Neural crest cell (in vitro differentiated cells): ENCODE data around the gene FBXL17. TPM values are rescaled to one million over a fixed set of nuclear protein-coding genes. Genes with fewer than 3 reads are reported as not detected.

Experiments
- DNase-seq: peaks from one replicate; pipeline ENCODE4 v3.0.0; 2021; ENCODE audit warnings: low read depth, mixed read lengths, low spot score
- H3K27ac Mint-ChIP-seq: one replicate; pipeline ENCODE4 v1.8.0; 2021; ENCODE audit warnings: mild to moderate bottlenecking, mixed read lengths; ENCODE audit not compliant: unreplicated experiment
- H3K27me3 Mint-ChIP-seq: 2 replicates; pipeline ENCODE4 v1.8.0; 2021; ENCODE audit warnings: low read depth, mild to moderate bottlenecking, mixed read lengths
- H3K36me3 Mint-ChIP-seq: 2 replicates; pipeline ENCODE4 v1.8.0; 2021; ENCODE audit warnings: low read depth, mild to moderate bottlenecking, mixed read lengths
- H3K4me1 Mint-ChIP-seq: 2 replicates; pipeline ENCODE4 v1.8.0; 2021; ENCODE audit warnings: mixed read lengths
- H3K4me3 Mint-ChIP-seq: one replicate; pipeline ENCODE4 v1.8.0; 2021; ENCODE audit warnings: mild to moderate bottlenecking, mixed read lengths
- H3K9me3 Mint-ChIP-seq: 2 replicates; pipeline ENCODE4 v1.8.0; 2021; ENCODE audit warnings: mixed read lengths
- CTCF ChIP-seq: fragments of 200-600 bp; sonication (generic); conservative IDR thresholded peaks from 2 replicates; pipeline ENCODE4 v1.5.0; 2021; ENCODE audit warnings: antibody characterized with exemption, mild to moderate bottlenecking
- total RNA-seq: library from RNA; stranded (reverse); gene quantifications from 2 replicates; pipeline ENCODE4 v1.2.1, GENCODE V29; 2021

The FBXL17 gene
- total RNA-seq, 1 donor from 2014 or later: 17.8 TPM

- Mint-ChIP-seq H3K27me3 (no peaks in the 10 kb centered on the region), H3K4me1 (peaks cover 24% of the 10 kb centered on the region), H3K4me3 (no peak overlapping the region), H3K27ac (no peak overlapping the region), H3K36me3 (no peaks in the 10 kb centered on the region), H3K9me3 (no peaks in the 10 kb centered on the region)
- peak; percentile 97 for TF ChIP-seq CTCF
- DNase-seq: peak; percentile 69
Measured at GRCh38 chr5:108260117-108260857, 121.6 kb downstream of the FBXL17 start.

- H3K4me1 Mint-ChIP-seq: peaks cover 24% of the 10 kb centered on the region
- no peak for TF ChIP-seq CTCF
- no peak for DNase-seq
- no peaks in the 10 kb centered on the region for H3K9me3 Mint-ChIP-seq
- H3K27ac Mint-ChIP-seq: no peak overlapping the region
- no peaks in the 10 kb centered on the region for H3K27me3 Mint-ChIP-seq
- no peaks in the 10 kb centered on the region for H3K36me3 Mint-ChIP-seq
- no peak overlapping the region for H3K4me3 Mint-ChIP-seq
Measured at GRCh38 chr5:108259306-108259705, 122.6 kb downstream of the FBXL17 start.

GRCh38 chr5:108257996-108258395, 123.9 kb downstream of the FBXL17 start:
- Mint-ChIP-seq H3K4me3 (no peak overlapping the region), H3K36me3 (no peaks in the 10 kb centered on the region), H3K27me3 (no peaks in the 10 kb centered on the region), H3K9me3 (no peaks in the 10 kb centered on the region), H3K4me1 (peaks cover 28% of the 10 kb centered on the region), H3K27ac (no peak overlapping the region)
- TF ChIP-seq CTCF: no peak
- no peak for DNase-seq

- no peak overlapping the region for H3K4me3 Mint-ChIP-seq
- no peaks in the 10 kb centered on the region for H3K9me3 Mint-ChIP-seq
- no peak for DNase-seq
- peaks cover 28% of the 10 kb centered on the region for H3K4me1 Mint-ChIP-seq
- no peak for TF ChIP-seq CTCF
- H3K27ac Mint-ChIP-seq: no peak overlapping the region
- H3K36me3 Mint-ChIP-seq: no peaks in the 10 kb centered on the region
- H3K27me3 Mint-ChIP-seq: no peaks in the 10 kb centered on the region
Measured at GRCh38 chr5:108255468-108255867, 126.4 kb downstream of the FBXL17 start.

GRCh38 chr5:108251350-108251749, 130.5 kb downstream of the FBXL17 start:
- Mint-ChIP-seq H3K27ac (no peak overlapping the region), H3K4me1 (peaks cover 8% of the 10 kb centered on the region), H3K36me3 (no peaks in the 10 kb centered on the region), H3K9me3 (no peaks in the 10 kb centered on the region), H3K27me3 (no peaks in the 10 kb centered on the region), H3K4me3 (no peak overlapping the region)
- no peak for TF ChIP-seq CTCF
- DNase-seq: no peak
